Medulla oblongata (tissue), 1 donor: ENCODE measurements around the gene LRRC47.

Experiments
- DNase-seq: peaks from one replicate; pipeline ENCODE4 v3.0.0-alpha.2; 2015; ENCODE audit errors: extremely low spot score

LRRC47 gene

DNA sequence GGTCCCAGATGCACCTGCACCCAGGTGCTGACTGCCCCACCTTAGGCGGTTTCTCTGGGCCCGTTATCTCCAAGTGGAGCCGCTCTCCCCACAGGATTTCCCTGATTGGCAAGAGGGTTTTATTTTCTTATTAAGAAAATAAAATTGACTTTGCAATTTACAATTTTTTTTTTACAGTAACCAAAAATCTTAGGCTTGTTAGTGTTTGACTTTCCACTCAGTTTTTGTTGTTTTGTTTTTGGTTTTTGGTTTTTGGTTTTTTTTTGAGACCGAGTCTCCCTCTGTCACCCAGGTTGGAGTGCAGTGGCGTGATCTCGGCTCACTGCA, 48.8 kb downstream of the LRRC47 start:
- no peak for DNase-seq

DNA sequence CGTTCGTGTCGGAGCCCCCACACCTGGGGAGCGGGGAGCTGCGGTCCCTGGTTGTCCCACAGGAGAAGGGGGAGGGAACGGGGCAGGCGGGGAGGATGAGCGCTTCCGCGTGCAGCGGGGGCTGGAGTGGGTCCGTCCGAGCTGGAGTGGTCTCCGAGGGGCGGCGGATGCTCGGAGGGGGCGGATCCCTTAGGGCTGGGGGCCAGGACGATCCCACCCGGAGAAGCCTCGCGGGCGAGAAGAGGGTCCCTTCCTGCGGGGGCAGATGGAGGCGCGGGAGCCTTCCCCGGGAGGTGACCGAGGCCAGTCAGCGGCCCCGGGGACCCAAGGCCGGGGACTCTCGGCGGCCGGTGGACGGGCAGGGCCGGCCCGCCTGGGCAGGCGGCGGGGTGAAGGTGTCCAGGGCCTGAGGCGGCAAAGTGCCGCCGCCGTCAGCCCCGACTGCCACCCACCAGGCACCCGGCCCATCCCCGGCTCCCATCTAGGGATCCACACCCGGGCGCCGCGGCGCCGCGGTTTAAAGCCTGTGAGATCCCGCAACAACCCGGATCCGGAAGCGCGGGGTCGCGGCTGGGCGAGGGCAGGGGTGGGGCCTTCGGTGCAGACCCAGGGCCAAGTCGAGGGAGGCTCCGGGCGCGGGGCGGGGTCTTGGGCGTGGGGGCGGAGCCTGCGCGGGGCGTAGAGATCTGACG, 49.3 kb downstream of the LRRC47 start:
- peak; percentile 89 for DNase-seq

DNA sequence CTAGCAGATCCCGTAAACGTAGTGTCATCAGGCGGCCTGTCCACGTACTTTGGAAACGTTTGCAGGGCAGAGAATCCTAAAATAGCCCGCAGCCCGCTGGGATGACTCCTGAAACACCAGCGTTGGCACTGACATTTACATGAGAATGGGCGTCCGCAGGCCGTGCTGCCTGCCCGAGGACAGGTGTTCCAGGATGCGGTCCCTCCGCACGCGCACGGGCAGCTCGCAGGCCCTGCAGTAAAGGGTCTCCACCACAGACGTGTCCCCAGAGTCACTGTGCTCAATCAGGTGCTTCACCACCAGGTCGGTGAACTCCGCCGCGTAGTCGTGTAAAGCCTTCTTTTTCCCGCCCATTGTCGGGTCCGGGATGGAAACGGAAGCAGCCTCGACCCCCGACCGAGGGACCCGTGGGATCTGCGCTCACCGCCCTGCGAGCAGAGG, 49.9 kb downstream of the LRRC47 start:
- DNase-seq: no peak

DNA sequence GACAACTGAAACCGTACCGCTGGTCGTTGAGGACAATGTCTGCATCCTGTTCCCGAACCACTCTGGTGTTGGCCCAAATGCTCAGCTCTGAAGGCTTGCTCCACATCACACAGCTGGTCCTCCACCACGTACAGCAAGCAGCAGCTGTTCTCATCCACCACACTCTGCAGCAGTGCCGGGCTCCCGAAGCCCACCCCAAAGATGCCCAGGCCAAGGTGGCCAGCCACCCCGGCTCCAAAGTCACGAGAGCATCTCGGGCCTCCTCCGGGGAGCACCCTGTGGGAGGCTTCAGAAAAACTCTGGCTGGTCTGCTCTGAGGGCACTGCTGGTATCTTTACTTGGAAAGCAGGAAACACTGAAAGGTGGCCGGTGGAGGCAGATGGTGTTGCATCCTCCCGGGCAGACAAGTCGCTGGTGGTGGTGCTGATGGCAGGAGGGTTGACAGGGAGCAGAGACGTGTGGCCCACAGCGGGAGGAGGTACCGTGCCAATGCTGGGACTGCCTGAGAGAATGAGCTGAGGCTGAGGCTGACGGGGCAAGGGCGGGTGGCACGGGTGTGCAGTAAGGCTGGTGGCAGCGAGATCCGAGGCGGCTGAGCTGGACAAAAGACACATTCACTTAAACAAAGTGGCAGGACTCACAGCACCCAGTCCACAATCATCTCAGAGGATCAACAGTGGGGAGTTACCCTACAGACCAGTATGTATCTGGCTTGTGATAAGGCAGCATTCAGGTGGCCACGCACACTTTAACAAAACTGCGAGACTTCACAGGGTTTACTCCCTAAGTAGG, 50.5 kb downstream of the LRRC47 start:
- peak; percentile 25 for DNase-seq

DNA sequence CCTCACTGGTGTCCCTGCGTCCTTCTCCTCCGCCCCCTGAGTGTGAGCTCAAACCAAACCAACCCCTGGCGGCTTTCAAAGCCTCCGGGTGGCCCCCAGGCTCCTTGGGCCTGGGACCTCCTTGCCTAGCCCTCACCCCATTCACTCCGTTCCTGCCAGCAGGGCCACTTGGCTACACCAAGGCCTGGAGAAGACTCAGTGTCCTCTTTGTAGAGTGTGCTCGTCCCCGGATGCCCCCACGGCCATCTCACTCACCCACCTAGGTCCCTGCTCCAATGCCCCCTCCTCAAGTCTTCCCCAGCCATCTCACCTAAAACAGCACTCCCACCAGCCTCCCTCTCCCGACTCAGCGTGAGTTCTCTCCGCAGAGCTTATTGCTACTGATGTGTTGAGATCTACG, 51.2 kb downstream of the LRRC47 start:
- DNase-seq: no peak

DNA sequence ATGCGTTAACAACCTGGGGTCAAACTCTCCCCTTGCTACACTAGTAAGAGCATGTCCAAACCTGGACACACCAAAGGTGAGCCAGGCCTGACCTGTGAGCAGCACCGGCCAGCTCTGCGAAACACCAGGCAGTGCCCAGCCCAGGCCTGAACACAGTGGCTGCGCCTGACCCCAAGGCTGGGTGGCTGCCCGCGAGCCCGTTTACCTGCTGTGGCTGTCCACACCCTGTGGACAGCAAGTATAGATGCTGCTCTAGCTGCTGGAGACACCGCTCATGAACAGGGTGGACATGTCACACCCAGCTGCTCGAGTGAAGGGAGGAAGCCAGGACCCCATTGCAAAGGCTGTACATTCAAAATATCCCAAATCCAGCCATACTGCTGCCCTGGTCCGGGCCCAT, 51.7 kb downstream of the LRRC47 start:
- no peak for DNase-seq

DNA sequence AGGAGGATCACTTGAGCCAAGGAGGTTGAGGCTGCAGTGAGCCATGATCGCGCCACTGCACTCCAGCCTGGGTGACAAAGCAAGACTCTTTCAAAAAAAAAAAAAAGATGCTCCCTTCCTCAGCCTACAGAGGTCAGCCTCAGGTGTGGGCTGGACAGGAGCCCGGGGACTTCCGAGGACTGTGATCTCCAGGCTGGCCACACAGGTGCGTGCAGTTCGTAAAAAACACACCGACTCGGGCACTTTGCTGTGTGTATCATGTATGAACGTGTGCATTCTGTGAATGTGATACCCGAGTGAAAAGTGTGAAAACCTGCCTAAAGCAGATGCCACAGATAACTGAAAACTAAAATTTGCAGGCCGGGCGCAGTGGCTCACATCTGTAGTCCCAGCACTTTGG, 52.5 kb downstream of the LRRC47 start:
- no peak for DNase-seq

DNA sequence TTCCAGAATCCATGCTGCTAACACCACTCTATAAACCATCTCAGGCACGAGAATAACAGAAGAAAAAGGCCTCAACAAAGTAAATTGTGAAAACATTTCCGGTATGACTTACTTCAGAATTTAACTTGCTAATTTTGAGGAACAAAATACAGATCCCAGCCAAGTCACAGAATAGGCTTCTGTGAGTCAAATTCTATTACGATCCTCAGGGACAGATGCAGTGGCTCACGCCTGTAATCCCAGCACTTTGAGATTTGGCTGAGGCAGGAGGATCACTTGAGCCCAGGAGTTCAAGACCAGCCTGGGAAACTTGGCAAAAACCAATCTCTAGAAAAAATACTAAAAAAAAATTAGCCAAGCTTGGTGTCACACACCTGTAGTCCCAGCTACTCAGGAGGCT, 52.9 kb downstream of the LRRC47 start:
- no peak for DNase-seq

DNA sequence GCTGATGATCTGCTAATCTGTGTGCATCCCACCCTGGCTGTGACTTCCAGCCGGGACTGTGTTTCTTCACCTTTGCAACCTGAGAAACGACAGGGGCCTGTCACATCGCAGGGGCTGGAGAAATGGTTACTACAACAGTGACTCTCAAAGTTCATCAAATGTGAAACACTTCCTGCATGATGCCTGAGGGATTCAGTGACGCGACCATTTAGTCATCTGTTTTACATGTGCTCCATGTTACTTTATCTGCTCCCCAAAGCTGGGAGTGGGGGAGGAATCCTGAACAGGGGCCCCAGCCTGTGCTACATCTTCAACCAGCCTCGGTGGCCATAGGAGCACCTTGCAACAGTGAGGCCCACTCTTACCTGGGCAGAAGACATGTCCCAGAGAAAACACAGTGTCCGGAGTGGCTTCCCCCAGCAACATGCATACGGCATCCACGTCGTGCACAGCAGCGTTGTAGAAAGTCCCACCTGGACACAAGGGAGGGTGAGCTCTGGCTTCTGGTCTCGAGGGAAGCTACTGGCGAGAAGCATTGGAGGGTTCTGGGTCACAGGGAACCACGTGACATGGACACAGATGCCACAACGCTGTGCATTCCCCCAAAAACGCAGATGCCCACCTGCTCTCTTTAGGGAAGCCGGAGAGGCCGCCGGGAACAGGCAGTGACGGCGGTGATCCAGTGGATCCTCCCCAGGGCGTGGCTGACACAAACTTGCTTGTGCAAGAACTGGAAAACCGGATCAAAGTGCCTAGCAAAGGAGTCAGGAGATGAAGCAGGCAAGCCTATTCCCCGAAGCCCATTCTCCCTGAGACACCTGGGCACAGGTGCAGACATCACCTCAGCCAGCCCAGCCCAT, 53.6 kb downstream of the LRRC47 start:
- DNase-seq: no peak

DNA sequence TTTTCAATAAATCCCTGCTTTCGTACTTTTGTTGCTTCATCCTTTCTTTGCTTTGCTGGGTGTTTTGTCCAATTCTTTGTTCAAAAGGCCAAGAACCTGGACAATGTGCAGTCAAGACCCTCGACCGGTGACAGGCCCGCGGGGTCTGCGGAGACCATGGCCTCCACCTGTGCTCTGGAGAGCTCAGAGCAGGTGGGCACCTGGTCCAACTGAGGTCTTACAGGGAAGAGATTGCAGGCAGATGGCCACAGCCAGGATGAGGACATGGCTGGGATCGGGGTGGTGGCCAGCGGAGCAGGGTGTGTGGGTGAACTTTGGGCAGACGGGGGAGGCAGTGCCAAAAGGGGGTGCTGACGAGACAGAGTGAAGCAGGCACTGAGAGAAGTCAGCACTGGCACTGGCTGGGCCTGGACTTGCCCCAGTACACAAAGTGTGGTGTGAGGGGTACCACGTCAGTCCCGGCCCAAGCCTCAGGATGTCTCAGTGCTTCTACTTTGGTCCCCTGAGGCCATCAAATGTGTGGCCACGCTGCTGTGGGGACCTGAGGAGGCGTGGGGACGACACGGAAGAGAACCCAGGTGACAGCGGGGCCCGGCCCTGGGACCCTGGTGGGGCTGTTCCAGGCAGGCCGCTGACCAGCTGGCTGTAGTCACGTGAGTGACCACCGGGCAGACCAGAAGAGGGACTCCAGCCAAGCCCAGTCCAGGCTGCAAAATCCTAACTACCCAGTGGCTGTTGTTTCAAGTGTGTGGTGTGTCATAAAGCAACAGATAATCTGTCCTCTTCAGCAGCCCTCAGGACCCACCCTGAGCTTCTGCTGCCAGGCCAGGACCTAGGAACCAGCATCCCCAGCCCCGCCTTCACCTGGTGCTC, 54.5 kb downstream of the LRRC47 start:
- no peak for DNase-seq

DNA sequence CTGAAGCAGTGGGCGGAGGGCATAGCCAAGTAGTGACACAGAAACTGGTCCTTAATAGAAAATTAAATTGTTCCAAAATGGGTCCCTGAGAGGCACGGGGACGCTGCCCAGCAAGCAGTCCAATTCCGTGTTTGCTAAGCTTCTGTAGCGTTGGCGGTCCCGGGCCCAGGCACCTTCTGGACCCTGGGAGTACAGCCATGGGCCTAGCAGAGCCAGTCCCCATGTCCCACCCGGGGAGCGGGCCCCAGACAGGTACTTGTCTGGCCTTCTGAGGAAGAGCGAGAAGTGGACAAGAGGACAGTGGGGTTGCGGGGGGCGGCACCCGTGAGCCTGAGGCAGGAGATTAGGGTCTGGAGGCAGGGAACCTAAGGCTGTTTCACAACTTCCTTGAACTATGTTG, 55.5 kb downstream of the LRRC47 start:
- DNase-seq: no peak

DNA sequence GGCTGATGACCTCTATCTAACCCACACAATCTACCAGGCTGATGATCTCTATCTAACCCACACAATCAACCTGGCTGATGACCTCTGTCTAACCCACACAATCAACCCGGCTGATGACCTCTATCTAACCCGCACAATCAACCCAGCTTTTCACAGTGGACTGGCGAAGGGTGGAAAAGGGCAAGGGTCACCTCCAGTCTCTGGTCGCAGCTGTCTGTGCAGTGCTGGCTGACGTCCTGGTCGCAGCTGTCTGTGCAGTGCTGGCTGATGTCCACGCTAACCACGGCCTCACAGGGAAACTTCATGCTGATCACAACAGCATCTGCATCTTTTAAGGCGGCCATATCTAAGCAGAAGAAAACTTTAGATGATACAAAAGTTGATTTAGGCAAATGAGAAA, 56.3 kb downstream of the LRRC47 start:
- DNase-seq: no peak

DNA sequence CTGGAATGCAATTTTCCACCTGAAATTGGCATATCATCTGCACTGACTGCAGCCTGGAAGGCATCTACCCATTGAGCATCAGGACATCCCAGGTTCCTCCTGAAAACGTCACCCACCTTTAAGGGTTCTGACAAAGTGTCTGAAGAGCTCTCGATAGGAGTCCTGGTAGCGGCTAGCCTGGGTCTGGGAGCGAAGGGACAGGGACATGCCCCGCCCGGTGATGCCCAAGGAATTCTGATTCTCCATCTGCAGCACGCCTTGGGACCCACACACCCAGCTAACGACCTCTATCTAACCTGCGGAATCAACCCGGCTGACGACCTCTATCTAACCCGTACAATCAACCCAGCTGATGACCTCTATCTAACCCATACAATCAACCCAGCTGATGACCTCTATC, 57.4 kb downstream of the LRRC47 start:
- DNase-seq: no peak

DNA sequence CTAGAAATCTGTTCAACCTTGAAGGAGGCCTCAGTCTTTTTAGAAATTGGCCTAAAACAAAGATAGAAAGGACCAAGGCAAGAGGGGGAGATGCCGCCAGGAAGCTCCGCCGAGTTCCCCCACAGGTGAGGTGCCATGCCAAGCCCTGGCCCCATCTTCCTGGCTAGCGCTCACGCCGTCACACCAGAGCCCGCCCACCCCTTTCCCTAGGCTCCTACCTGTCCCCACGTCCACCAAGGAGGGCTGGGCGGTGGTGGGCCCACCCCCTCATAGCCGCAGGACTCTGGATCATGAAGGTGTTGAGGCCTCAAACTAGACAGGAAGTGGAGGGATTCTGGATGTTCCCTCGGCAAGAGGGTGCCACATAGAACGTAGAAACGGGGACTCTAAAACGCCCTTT, 59.6 kb downstream of the LRRC47 start:
- no peak for DNase-seq

DNA sequence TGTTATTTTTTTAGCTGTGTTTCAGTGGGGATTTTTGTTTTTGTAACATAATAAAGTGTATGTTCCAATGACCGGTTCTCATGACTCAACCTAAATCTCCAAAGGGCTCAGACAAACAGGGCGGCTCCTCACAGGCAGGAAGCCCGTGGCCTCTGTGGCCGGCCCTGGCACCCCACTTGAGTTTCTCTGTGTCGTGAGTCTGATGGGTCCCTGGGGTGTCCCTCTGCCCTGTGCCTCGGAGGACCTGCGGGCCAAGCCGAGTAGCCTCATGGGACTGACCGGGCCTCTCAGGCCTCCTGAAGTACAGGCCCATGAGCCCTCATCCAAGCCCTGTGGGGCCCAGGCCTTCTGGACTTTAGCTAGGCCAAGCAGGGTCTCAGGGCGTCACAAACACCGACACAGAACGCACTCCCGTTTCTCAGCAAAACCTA, 60.2 kb downstream of the LRRC47 start:
- DNase-seq: no peak

DNA sequence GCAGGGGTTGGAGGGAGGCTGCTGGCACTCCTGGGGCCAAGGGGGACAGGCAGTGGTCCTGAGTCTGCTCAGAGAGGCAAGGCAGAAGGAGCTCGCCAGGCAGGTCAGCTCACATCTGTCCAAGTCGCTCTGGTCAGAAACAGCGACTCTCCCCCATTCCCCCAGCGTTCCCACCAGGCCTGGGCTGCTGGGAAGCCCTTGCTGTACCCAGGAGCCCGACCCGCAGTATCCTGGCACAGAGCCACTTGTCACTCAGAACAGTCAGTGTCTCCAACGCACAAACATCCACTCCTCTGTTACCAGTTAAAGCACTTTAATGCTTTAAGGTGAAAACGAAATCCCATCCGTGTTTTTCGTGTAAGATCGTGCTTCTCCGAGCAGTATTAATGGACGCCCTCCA, 60.6 kb downstream of the LRRC47 start:
- no peak for DNase-seq

DNA sequence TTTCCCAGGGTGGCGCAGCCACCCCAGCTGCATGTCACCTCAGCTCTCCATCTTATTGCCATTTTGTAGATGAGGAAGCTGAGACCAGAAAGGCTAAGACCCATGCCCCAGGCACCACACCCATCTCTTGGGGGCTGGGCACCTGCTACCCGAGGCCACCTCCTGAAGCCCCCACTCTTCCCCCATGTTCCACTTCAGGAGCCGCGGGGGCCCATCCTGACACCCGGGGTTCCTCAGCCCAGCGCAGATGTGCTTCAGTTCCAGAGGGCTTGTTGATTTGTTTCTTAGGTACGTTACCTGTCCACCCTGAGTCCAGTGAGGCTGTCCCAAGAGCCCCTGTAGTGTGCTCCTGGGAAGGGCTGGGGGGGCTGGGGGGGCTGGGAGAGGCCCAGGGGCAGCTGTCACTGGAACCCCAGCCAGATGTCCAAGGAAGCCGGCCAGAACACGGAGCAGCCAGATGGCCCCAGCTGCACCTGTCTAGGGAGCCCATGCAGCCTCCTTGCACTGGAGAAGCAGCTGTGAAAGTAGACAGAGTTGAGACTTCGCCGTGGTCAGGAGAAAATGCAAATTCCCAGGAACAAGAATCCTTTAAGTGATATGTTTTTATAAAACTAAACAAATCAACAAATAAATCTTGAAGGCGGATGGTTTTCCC, 61.1 kb downstream of the LRRC47 start:
- no peak for DNase-seq

DNA sequence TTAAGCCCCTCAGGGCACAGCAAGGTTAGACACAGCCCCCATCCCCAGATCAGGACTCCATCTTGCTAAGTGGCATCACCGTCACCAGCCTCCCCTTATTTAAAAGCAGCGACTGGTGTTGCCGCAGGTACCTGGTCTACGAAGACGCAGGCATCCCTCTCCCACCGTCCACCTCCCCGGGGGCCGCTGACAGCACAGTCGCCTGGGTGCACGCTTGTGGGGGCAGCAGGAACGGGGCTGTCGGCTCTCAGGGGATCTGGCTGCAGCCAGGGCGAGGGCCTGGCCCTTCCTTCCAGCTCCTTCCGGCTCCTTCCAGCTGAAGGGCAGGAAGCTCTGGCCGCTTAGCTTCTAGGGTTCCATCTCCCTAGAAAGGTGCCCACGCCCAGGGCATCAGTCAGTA, 61.7 kb downstream of the LRRC47 start:
- no peak for DNase-seq

DNA sequence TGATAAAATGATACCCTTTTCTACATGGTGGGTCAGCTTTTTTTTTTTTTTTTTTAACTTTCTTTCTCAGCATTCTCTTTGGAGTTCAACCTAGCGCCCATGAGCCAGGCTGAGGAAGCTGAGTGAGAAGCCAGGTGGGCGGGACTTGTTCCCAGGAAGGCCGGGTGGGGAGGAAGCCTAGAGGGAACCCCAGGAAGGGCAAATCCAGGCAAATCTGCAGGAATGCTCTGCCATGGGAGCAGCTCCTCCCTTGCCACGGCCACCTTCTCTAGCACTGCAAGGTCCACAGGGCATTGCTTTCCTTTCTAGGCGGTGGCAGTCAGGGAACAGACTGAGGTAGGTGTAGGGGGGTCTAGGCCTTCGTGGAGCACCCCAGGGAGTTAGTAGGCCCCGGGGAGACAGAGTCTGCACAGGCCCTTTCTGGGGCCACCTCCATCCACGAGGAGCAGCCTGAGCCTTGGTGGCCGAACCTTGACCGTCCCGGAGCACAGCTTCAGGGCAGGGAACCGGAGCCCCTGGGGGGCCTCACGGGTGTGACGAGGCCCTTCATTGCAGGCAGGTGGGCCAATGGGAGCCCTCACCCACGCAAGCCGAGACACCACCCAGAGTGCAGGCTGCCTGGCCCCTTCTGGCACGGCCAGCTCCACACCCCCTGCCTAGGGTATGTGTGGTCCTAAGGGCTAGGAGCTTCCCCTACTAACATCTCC, 62.3 kb downstream of the LRRC47 start:
- no peak for DNase-seq

DNA sequence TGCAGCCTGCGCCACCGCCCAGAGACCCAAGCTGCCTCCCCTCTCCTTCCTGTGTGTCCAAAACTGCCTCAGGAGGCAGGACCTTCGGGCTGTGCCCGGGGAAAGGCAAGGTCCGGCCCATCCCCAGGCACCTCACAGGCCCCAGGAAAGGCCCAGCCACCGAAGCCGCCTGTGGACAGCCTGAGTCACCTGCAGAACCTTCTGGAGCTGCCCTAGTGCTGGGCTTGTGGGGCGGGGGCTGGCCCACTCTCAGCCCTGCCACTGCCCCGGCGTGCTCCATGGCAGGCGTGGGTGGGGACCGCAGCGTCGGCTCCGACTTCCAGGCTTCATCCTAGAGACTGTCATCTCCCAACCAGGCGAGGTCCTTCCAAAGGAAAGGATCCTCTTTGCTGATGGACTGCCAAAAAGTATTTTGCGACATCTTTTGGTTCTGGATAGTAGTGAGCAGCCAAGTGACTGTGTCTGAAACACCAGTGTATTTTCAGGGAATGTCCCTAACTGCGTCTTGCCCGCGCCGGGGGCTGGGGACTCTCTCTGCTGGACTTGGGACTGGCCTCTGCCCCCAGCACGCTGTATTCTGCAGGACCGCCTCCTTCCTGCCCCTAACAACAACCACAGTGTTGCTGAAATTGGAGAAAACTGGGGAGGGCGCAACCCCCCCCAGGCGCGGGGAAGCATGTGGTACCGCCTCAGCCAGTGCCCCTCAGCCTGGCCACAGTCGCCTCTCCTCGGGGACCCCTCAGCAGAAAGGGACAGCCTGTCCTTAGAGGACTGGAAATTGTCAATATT, 63.0 kb downstream of the LRRC47 start:
- no peak for DNase-seq
